Gastrocnemius medialis (tissue), 4 donors: Measurements from ENCODE around the gene GPR137.

ENCODE experiments used
- CTCF ChIP-seq, 5 experiments: fragments of 450-650 bp in 3 of 5; fragments of 200-600 bp in 2 of 5; sonication (generic) in 2 of 5; IDR thresholded peaks in 4 of 5; conservative IDR thresholded peaks in 1 of 5; 1 replicate in 4 of 5; 2 replicates in 1 of 5; pipeline ENCODE4 v1.5.1; 2016 to 2019; ENCODE audit warnings: antibody characterized with exemption in 5 of 5, mild to moderate bottlenecking in 3 of 5, moderate library complexity in 3 of 5
- POLR2A ChIP-seq, 2 donors: fragments of 450-650 bp; IDR thresholded peaks; one replicate each; pipeline ENCODE4 v1.6.1; 2017; ENCODE audit warnings: antibody characterized with exemption in 2 of 2, mild to moderate bottlenecking in 2 of 2, moderate library complexity in 2 of 2

DNA sequence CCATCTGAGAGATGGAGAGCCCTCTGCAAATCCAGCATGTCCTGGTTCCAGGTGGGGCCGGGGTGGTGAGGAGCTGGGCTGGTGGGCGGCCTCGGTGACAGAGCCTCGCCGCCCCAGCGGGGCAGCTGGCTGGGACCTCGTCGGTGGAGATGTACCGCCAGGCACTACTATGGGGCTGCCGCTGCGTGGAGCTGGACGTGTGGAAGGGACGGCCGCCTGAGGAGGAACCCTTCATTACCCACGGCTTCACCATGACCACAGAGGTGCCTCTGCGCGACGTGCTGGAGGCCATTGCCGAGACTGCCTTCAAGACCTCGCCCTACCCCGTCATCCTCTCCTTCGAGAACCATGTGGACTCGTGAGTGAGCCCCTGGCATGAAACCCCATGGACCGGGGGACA lies 27.3 kb upstream of the GPR137 start:
- TF ChIP-seq POLR2A (IDR thresholded peaks at IDR 0.05) (no peak), CTCF (IDR thresholded peaks at IDR 0.05 in 4 of 5, conservative IDR thresholded peaks at IDR 0.05 in 1 of 5) (no peak)
